WTC11 (cell line): ENCODE data around the gene KIN. TPM values are rescaled to one million over a fixed set of nuclear protein-coding genes. Genes with fewer than 3 reads are reported as not detected.
A peak's percentile ranks its signal among the peaks of the same experiment; 100 is the strongest.

Source experiments
- ATAC-seq: fragments of 200-7000 bp; cut with Tn5 transposase; 2 replicates; pipeline ENCODE4 v1.10.0; 2021; ENCODE audit warnings: mild to moderate bottlenecking, moderate library complexity
- CTCF ChIA-PET: fragments of 300-600 bp; sonication (Branson Sonifier 250); formaldehyde crosslinking; loops from one replicate; lab custom pipeline; 2021; ENCODE audit warnings: antibody characterized with exemption; lab: Charles Lee
- POLR2A ChIA-PET: fragments of 350-600 bp; sonication (Branson Sonifier 250); formaldehyde crosslinking; loops from one replicate; lab custom pipeline; 2021; ENCODE audit warnings: antibody characterized with exemption; lab: Charles Lee
- DNase-seq: peaks from one replicate; pipeline ENCODE4 v3.0.0; 2021; ENCODE audit warnings: low spot score
- H3K27ac Mint-ChIP-seq: 2 replicates; pipeline ENCODE4 v1.8.0; 2021; ENCODE audit warnings: mixed read lengths
- H3K27me3 Mint-ChIP-seq: 2 replicates; pipeline ENCODE4 v1.8.0; 2021; ENCODE audit warnings: low read depth, mild to moderate bottlenecking, moderate library complexity, mixed read lengths
- H3K36me3 Mint-ChIP-seq: 2 replicates; pipeline ENCODE4 v1.8.0; 2021; ENCODE audit warnings: mixed read lengths
- H3K4me1 Mint-ChIP-seq: 2 replicates; pipeline ENCODE4 v1.8.0; 2022; ENCODE audit warnings: mixed read lengths
- H3K4me3 Mint-ChIP-seq: 2 replicates; pipeline ENCODE4 v1.8.0; 2021; ENCODE audit warnings: mild to moderate bottlenecking, moderate library complexity, mixed read lengths
- H3K9me3 Mint-ChIP-seq: 2 replicates; pipeline ENCODE4 v1.8.0; 2021; ENCODE audit warnings: mixed read lengths
- CBFB ChIP-seq: sonication (generic); formaldehyde crosslinking; IDR thresholded peaks from 2 replicates; pipeline ENCODE4 v1.8.1; 2022; ENCODE audit warnings: mild to moderate bottlenecking, low read depth, missing genetic modification reagents
- GABPB1 ChIP-seq: sonication (generic); formaldehyde crosslinking; IDR thresholded peaks from 2 replicates; pipeline ENCODE4 v1.8.1; 2023; ENCODE audit warnings: mild to moderate bottlenecking, missing genetic modification reagents
- MXD4 ChIP-seq: fragments of 250-450 bp; sonication (Bioruptor Pico); IDR thresholded peaks from 2 replicates; pipeline ENCODE4 v1.8.0; 2021; ENCODE audit warnings: mild to moderate bottlenecking, moderate library complexity, borderline replicate concordance
- OVOL2 ChIP-seq: fragments of 250-450 bp; sonication (Bioruptor Pico); IDR thresholded peaks from 2 replicates; pipeline ENCODE4 v1.9.0; 2021; ENCODE audit warnings: mild to moderate bottlenecking, borderline replicate concordance
- RORB ChIP-seq: fragments of 250-450 bp; sonication (Bioruptor Pico); IDR thresholded peaks from 2 replicates; pipeline ENCODE4 v1.9.0; 2021; ENCODE audit warnings: mild to moderate bottlenecking
- SP1 ChIP-seq: sonication (generic); formaldehyde crosslinking; conservative IDR thresholded peaks from 2 replicates; pipeline ENCODE4 v1.8.1; 2022; ENCODE audit warnings: missing genetic modification reagents
- ZNF138 ChIP-seq: sonication (generic); formaldehyde crosslinking; conservative IDR thresholded peaks from 2 replicates; pipeline ENCODE4 v1.8.1; 2022; ENCODE audit warnings: mild to moderate bottlenecking, moderate library complexity, missing genetic modification reagents
- ZNF219 ChIP-seq: sonication (generic); formaldehyde crosslinking; IDR thresholded peaks from 2 replicates; pipeline ENCODE4 v1.8.0; 2023; ENCODE audit warnings: missing genetic modification reagents, mild to moderate bottlenecking, borderline replicate concordance
- total RNA-seq: library from RNA; stranded (reverse); gene quantifications from 3 replicates; pipeline ENCODE4 v1.2.3, GENCODE V29; 2021
- TF ChIP-seq, protein P1 (sequence below): sonication (generic); formaldehyde crosslinking; IDR thresholded peaks from 2 replicates; pipeline ENCODE4 v1.8.1; 2022; ENCODE audit warnings: mild to moderate bottlenecking, moderate library complexity, missing genetic modification reagents
- TF ChIP-seq, protein P2 (sequence below): sonication (generic); formaldehyde crosslinking; IDR thresholded peaks from 2 replicates; pipeline ENCODE4 v1.8.1; 2023; ENCODE audit warnings: mild to moderate bottlenecking, moderate library complexity, missing genetic modification reagents
- TF ChIP-seq, protein P3 (sequence below): sonication (generic); formaldehyde crosslinking; IDR thresholded peaks from 2 replicates; pipeline ENCODE4 v1.8.1; 2022; ENCODE audit warnings: missing genetic modification reagents, borderline replicate concordance
- TF ChIP-seq, protein P4 (sequence below): sonication (generic); formaldehyde crosslinking; conservative IDR thresholded peaks from 2 replicates; pipeline ENCODE4 v1.8.1; 2023; ENCODE audit warnings: mild to moderate bottlenecking, low read depth, missing genetic modification reagents, moderate library complexity
- TF ChIP-seq, protein P5 (sequence below): sonication (generic); formaldehyde crosslinking; IDR thresholded peaks from 2 replicates; pipeline ENCODE4 v1.8.0; 2022; ENCODE audit warnings: mild to moderate bottlenecking, missing genetic modification reagents
- TF ChIP-seq, protein P6 (sequence below): sonication (generic); formaldehyde crosslinking; IDR thresholded peaks from 2 replicates; pipeline ENCODE4 v1.8.1; 2022; ENCODE audit warnings: low read depth, missing genetic modification reagents, borderline replicate concordance
- TF ChIP-seq, protein P7 (sequence below): sonication (generic); formaldehyde crosslinking; IDR thresholded peaks from 2 replicates; pipeline ENCODE4 v1.8.0; 2022; ENCODE audit warnings: missing genetic modification reagents

Gene KIN
- total RNA-seq, 1 experiment from 2014 or later = 13.1 TPM

DNA sequence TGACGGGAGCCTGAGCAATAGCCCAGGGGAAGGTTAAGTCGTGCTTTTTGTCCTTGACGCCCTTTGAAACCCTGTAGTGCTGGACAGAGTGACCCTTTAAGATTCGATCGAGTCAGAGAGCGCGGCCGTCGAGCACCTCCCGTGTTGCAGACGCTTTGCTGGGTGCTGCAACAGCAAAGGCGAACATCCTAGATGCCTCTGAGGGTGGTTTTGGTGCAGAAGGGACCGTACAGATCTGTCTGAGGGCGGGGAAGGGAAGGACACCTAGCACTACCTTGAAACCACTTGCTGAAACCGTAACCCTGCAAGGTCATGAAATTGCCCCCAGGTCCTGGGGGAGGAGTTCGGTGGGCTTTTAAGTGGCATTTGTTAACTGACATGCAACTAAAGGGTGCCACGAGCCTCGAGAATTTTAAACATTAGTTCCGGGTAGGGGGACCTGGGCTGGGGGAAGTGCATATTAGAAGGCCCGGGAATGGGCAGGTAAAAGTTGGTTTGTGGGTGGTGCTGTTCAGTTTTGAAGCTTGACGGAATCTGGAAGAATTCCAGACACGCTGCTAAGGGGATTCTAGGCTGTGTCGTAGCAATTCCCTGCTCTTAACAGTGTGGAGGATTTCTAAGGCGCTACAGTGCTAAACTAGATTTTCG lies 970 bp upstream of the KIN start:
- H3K9me3 Mint-ChIP-seq = no peaks in the 10 kb centered on the region
- TF ChIP-seq, protein P1, sequence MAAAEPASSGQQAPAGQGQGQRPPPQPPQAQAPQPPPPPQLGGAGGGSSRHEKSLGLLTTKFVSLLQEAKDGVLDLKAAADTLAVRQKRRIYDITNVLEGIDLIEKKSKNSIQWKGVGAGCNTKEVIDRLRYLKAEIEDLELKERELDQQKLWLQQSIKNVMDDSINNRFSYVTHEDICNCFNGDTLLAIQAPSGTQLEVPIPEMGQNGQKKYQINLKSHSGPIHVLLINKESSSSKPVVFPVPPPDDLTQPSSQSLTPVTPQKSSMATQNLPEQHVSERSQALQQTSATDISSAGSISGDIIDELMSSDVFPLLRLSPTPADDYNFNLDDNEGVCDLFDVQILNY = no peak
- TF ChIP-seq SP1 (CRISPR knock-in tag) (no peak), CBFB (no peak), RORB (CRISPR knock-in tag) (no peak)
- no peaks in the 10 kb centered on the region for H3K27me3 Mint-ChIP-seq
- DNase-seq (no peak), ATAC-seq (peak; percentile 1)
- peaks cover 7% of the 10 kb centered on the region for H3K36me3 Mint-ChIP-seq
- peaks cover 22% of the 10 kb centered on the region for H3K4me1 Mint-ChIP-seq
- peak overlapping the region; percentile 77 for H3K27ac Mint-ChIP-seq
- POLR2A ChIA-PET = interaction anchor here (0.7 to 1.7 kb wide), 3 partner anchors 9 to 32 kb away, joined by 3 to 15 read pairs (median 3); partner anchors contain the start of gene TAF3
- CTCF ChIA-PET = interaction anchor here (1.1 to 1.5 kb wide), 4 partner anchors 29 to 263 kb away, joined by 3 to 9 read pairs (median 6); partner anchors contain the start of gene TAF3
- no peak overlapping the region for H3K4me3 Mint-ChIP-seq

DNA sequence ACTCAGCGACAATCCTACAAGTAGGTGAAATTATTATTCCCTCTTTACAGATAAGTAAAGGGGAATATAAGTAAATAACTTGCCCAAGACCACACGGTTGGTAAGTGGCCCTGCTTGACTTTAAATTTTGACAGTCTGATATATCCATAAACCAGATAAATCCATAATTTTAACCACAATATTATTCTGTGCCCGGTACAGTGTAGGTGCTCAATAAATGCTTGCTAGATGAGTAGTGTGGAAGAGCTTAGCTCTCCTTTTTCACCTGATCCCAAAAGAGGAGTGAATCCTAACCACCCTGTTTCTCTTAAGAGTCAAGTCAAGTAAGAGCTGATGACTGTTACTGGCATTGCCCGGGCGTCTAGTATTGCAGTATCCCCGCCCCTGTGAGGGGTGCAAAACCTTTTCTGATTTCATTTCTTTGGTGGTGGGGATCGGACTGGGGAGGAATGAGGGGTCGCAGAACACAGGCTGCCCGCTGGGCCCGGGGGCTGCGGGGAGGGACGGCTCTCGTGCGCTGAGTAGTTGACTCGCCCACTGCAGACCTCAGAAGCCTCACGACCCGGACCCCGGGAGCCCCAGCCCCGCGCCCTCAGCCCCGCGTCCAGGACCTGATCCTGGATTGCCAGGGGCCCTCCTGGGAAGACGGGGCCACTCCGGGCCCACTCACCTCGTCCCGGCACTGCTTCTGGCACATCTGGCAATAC lies 490 bp downstream of the KIN start:
- H3K4me1 Mint-ChIP-seq = peaks cover 22% of the 10 kb centered on the region
- H3K36me3 Mint-ChIP-seq = peaks cover 3% of the 10 kb centered on the region
- TF ChIP-seq SP1 (CRISPR knock-in tag) (no peak), OVOL2 (CRISPR knock-in tag) (no peak), MXD4 (CRISPR knock-in tag) (no peak)
- TF ChIP-seq, protein P2, sequence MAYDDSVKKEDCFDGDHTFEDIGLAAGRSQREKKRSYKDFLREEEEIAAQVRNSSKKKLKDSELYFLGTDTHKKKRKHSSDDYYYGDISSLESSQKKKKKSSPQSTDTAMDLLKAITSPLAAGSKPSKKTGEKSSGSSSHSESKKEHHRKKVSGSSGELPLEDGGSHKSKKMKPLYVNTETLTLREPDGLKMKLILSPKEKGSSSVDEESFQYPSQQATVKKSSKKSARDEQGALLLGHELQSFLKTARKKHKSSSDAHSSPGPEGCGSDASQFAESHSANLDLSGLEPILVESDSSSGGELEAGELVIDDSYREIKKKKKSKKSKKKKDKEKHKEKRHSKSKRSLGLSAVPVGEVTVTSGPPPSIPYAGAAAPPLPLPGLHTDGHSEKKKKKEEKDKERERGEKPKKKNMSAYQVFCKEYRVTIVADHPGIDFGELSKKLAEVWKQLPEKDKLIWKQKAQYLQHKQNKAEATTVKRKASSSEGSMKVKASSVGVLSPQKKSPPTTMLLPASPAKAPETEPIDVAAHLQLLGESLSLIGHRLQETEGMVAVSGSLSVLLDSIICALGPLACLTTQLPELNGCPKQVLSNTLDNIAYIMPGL (CRISPR knock-in tag) = no peak
- TF ChIP-seq, protein P3, sequence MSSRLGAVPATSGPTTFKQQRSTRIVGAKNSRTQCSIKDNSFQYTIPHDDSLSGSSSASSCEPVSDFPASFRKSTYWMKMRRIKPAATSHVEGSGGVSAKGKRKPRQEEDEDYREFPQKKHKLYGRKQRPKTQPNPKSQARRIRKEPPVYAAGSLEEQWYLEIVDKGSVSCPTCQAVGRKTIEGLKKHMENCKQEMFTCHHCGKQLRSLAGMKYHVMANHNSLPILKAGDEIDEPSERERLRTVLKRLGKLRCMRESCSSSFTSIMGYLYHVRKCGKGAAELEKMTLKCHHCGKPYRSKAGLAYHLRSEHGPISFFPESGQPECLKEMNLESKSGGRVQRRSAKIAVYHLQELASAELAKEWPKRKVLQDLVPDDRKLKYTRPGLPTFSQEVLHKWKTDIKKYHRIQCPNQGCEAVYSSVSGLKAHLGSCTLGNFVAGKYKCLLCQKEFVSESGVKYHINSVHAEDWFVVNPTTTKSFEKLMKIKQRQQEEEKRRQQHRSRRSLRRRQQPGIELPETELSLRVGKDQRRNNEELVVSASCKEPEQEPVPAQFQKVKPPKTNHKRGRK (CRISPR knock-in tag) = no peak
- TF ChIP-seq, protein P4, sequence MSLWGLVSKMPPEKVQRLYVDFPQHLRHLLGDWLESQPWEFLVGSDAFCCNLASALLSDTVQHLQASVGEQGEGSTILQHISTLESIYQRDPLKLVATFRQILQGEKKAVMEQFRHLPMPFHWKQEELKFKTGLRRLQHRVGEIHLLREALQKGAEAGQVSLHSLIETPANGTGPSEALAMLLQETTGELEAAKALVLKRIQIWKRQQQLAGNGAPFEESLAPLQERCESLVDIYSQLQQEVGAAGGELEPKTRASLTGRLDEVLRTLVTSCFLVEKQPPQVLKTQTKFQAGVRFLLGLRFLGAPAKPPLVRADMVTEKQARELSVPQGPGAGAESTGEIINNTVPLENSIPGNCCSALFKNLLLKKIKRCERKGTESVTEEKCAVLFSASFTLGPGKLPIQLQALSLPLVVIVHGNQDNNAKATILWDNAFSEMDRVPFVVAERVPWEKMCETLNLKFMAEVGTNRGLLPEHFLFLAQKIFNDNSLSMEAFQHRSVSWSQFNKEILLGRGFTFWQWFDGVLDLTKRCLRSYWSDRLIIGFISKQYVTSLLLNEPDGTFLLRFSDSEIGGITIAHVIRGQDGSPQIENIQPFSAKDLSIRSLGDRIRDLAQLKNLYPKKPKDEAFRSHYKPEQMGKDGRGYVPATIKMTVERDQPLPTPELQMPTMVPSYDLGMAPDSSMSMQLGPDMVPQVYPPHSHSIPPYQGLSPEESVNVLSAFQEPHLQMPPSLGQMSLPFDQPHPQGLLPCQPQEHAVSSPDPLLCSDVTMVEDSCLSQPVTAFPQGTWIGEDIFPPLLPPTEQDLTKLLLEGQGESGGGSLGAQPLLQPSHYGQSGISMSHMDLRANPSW = no peak
- TF ChIP-seq, protein P5, sequence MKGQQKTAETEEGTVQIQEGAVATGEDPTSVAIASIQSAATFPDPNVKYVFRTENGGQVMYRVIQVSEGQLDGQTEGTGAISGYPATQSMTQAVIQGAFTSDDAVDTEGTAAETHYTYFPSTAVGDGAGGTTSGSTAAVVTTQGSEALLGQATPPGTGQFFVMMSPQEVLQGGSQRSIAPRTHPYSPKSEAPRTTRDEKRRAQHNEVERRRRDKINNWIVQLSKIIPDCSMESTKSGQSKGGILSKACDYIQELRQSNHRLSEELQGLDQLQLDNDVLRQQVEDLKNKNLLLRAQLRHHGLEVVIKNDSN = no peak
- H3K9me3 Mint-ChIP-seq = no peaks in the 10 kb centered on the region
- ATAC-seq (peak; percentile 22), DNase-seq (no peak)
- ChIA-PET POLR2A (interaction anchor here (0.5 to 1.7 kb wide), 5 partner anchors 11 to 232 kb away, joined by 3 to 15 read pairs (median 3); partner anchors contain the start of gene TAF3), CTCF (interaction anchor here (0.5 to 1.5 kb wide), 5 partner anchors 31 to 262 kb away, joined by 3 to 9 read pairs (median 4); partner anchors contain the start of gene TAF3)
- no peak overlapping the region for H3K4me3 Mint-ChIP-seq
- H3K27ac Mint-ChIP-seq = no peak overlapping the region
- no peaks in the 10 kb centered on the region for H3K27me3 Mint-ChIP-seq

DNA sequence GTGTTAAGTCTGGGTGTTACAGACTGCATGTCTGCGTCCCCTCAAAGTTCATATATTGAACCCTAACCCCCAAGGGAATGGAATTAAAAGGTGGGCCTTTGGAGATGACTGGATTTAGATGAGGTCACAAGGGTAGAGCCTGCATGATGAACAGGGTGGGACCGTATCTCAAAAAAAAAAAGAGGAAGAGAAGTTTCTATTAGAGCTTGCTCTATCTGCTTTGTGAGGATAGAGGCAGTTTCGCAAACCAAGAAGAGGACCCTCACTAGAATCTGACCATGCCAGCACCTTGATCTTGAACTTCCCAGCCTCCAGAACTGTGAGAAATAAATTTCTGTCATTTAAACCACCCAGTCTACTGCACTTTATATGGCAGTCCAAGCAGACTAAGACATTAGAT lies 1.4 kb downstream of the KIN start:
- Mint-ChIP-seq H3K4me3 (no peak overlapping the region), H3K27ac (no peak overlapping the region), H3K27me3 (no peaks in the 10 kb centered on the region), H3K4me1 (peaks cover 22% of the 10 kb centered on the region), H3K36me3 (peaks cover 3% of the 10 kb centered on the region), H3K9me3 (no peaks in the 10 kb centered on the region)
- ChIA-PET CTCF (no interaction called here), POLR2A (no interaction called here)
- DNase-seq = no peak
- no peak for ATAC-seq
- TF ChIP-seq, protein P1 = no peak
- TF ChIP-seq, protein P6, sequence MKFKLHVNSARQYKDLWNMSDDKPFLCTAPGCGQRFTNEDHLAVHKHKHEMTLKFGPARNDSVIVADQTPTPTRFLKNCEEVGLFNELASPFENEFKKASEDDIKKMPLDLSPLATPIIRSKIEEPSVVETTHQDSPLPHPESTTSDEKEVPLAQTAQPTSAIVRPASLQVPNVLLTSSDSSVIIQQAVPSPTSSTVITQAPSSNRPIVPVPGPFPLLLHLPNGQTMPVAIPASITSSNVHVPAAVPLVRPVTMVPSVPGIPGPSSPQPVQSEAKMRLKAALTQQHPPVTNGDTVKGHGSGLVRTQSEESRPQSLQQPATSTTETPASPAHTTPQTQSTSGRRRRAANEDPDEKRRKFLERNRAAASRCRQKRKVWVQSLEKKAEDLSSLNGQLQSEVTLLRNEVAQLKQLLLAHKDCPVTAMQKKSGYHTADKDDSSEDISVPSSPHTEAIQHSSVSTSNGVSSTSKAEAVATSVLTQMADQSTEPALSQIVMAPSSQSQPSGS (CRISPR knock-in tag) = no peak
- TF ChIP-seq ZNF219 = no peak
- TF ChIP-seq, protein P7, sequence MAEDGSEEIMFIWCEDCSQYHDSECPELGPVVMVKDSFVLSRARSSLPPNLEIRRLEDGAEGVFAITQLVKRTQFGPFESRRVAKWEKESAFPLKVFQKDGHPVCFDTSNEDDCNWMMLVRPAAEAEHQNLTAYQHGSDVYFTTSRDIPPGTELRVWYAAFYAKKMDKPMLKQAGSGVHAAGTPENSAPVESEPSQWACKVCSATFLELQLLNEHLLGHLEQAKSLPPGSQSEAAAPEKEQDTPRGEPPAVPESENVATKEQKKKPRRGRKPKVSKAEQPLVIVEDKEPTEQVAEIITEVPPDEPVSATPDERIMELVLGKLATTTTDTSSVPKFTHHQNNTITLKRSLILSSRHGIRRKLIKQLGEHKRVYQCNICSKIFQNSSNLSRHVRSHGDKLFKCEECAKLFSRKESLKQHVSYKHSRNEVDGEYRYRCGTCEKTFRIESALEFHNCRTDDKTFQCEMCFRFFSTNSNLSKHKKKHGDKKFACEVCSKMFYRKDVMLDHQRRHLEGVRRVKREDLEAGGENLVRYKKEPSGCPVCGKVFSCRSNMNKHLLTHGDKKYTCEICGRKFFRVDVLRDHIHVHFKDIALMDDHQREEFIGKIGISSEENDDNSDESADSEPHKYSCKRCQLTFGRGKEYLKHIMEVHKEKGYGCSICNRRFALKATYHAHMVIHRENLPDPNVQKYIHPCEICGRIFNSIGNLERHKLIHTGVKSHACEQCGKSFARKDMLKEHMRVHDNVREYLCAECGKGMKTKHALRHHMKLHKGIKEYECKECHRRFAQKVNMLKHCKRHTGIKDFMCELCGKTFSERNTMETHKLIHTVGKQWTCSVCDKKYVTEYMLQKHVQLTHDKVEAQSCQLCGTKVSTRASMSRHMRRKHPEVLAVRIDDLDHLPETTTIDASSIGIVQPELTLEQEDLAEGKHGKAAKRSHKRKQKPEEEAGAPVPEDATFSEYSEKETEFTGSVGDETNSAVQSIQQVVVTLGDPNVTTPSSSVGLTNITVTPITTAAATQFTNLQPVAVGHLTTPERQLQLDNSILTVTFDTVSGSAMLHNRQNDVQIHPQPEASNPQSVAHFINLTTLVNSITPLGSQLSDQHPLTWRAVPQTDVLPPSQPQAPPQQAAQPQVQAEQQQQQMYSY (CRISPR knock-in tag) = no peak
- no peak for TF ChIP-seq ZNF138
- TF ChIP-seq GABPB1 (CRISPR knock-in tag) = no peak
